Calu3 (cell line): ENCODE results near the gene MAP4K2. TPM values are rescaled to one million over a fixed set of nuclear protein-coding genes. Genes with fewer than 3 reads are reported as not detected.

Experiments
- Bru-seq: library from RNA; stranded (reverse); fragments of 400-500 nt; gene quantifications from one replicate; lab custom pipeline; 2021; lab: Mats Ljungman, UMichigan
- BruChase-seq, 2 experiments: library from RNA; stranded (reverse); fragments of 400-500 nt; gene quantifications; one replicate each; lab custom pipeline; 2021; lab: Mats Ljungman, UMichigan
- BruUV-seq: library from RNA; stranded (reverse); fragments of 400-500 nt; replicated peaks from 2 replicates; lab custom pipeline; 2021; lab: Mats Ljungman, UMichigan
- CTCF ChIA-PET: fragments of 300-600 bp; sonication (Branson Sonifier 250); formaldehyde crosslinking; loops from one replicate; lab custom pipeline; 2022; ENCODE audit warnings: antibody characterized with exemption; lab: Charles Lee
- DNase-seq: peaks from one replicate; pipeline ENCODE4 v3.0.0; 2022
- H3K27ac Mint-ChIP-seq: one replicate; pipeline ENCODE4 v1.8.0; 2022; ENCODE audit warnings: mixed read lengths; ENCODE audit not compliant: unreplicated experiment
- H3K27me3 Mint-ChIP-seq: one replicate; pipeline ENCODE4 v1.8.0; 2022; ENCODE audit warnings: mixed read lengths; ENCODE audit not compliant: unreplicated experiment
- H3K36me3 Mint-ChIP-seq: one replicate; pipeline ENCODE4 v1.8.0; 2022; ENCODE audit warnings: mild to moderate bottlenecking, moderate library complexity, mixed read lengths; ENCODE audit not compliant: insufficient read depth, unreplicated experiment
- H3K4me1 Mint-ChIP-seq: one replicate; pipeline ENCODE4 v1.8.0; 2022; ENCODE audit warnings: mild to moderate bottlenecking, low read depth, mixed read lengths; ENCODE audit not compliant: unreplicated experiment
- H3K4me3 Mint-ChIP-seq: one replicate; pipeline ENCODE4 v1.8.0; 2022; ENCODE audit warnings: mild to moderate bottlenecking, low read depth, moderate library complexity, mixed read lengths; ENCODE audit not compliant: unreplicated experiment
- H3K9me3 Mint-ChIP-seq: one replicate; pipeline ENCODE4 v1.8.0; 2022; ENCODE audit warnings: low read depth, mixed read lengths; ENCODE audit not compliant: unreplicated experiment
- intact Hi-C: fragments of 100-400 bp; cut with micrococcal nuclease; formaldehyde crosslinking; loops from one replicate; pipeline ENCODE4 v1.10.0; 2022; ENCODE audit not compliant: unreplicated experiment
- long read RNA-seq: library from polyadenylated mRNA; stranded (forward); transcript quantifications from one replicate; pipeline ENCODE4 v2.0.0, GENCODE V29; 2022
- total RNA-seq: library from RNA; stranded (reverse); gene quantifications from 2 replicates; pipeline ENCODE4 v1.2.3, GENCODE V29; 2022
- TF ChIP-seq, protein P1 (sequence below): fragments of 200-600 bp; IDR thresholded peaks from one replicate; pipeline ENCODE4 v1.8.0; 2022; ENCODE audit warnings: antibody characterized with exemption; ENCODE audit not compliant: unreplicated experiment

Gene MAP4K2
- total RNA-seq (17.0 and 17.4 TPM in 2 replicates), Bru-seq, nascent RNA (percentile 38 among the genes with signal in this experiment), BruChase-seq, experiment 1, labeled RNA remaining after a 6-hour chase (percentile 45 among the genes with signal in this experiment), BruChase-seq, experiment 2, labeled RNA remaining after a 2-hour chase (percentile 47 among the genes with signal in this experiment)
- long read RNA-seq, full-length matches to known transcripts, result 4 of 19 reads
- long read RNA-seq, partial matches to known transcripts, result 7 of 19 reads
- long read RNA-seq, other reads (novel, unspliced or antisense), result 8 of 19 reads

GRCh38 chr11:64803158-64803845 lies at the start of gene MAP4K2:
Gene MAP4K2, minus strand, starts transcription at chr11:64803214. Its CDS starts 65 bp downstream, at chr11:64803149.
- BruUV-seq, result no TSS peak
- Mint-ChIP-seq H3K9me3 (no peaks in the 10 kb centered on the region), H3K4me3 (peak within 1 kb of the TSS; percentile 68), H3K36me3 (peaks cover 24% of the 10 kb centered on the region), H3K4me1 (peaks cover 18% of the 10 kb centered on the region), H3K27me3 (no peaks in the 10 kb centered on the region), H3K27ac (peak within 1 kb of the TSS; percentile 29)
- DNase-seq, result peak; percentile 95
- TF ChIP-seq, protein P1, sequence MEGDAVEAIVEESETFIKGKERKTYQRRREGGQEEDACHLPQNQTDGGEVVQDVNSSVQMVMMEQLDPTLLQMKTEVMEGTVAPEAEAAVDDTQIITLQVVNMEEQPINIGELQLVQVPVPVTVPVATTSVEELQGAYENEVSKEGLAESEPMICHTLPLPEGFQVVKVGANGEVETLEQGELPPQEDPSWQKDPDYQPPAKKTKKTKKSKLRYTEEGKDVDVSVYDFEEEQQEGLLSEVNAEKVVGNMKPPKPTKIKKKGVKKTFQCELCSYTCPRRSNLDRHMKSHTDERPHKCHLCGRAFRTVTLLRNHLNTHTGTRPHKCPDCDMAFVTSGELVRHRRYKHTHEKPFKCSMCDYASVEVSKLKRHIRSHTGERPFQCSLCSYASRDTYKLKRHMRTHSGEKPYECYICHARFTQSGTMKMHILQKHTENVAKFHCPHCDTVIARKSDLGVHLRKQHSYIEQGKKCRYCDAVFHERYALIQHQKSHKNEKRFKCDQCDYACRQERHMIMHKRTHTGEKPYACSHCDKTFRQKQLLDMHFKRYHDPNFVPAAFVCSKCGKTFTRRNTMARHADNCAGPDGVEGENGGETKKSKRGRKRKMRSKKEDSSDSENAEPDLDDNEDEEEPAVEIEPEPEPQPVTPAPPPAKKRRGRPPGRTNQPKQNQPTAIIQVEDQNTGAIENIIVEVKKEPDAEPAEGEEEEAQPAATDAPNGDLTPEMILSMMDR, result peak; percentile 17
- intact Hi-C loops, result no loop called here
- CTCF ChIA-PET, result interaction anchor here (1.1 kb wide), 1 partner anchor 41 kb away, joined by 3 read pairs; the partner anchor contains the start of gene CDC42BPG

GRCh38 chr11:64851831-64852351 lies 48.9 kb upstream of the MAP4K2 start:
- Mint-ChIP-seq H3K27ac (peak overlapping the region; percentile 24), H3K27me3 (no peaks in the 10 kb centered on the region), H3K9me3 (no peaks in the 10 kb centered on the region), H3K4me1 (peaks cover 76% of the 10 kb centered on the region), H3K36me3 (peaks cover 68% of the 10 kb centered on the region), H3K4me3 (no peak overlapping the region)
- intact Hi-C loops, result no loop called here
- TF ChIP-seq, protein P1, result no peak
- CTCF ChIA-PET, result no interaction called here
- no peak for DNase-seq
- no TSS peak for BruUV-seq

DNA sequence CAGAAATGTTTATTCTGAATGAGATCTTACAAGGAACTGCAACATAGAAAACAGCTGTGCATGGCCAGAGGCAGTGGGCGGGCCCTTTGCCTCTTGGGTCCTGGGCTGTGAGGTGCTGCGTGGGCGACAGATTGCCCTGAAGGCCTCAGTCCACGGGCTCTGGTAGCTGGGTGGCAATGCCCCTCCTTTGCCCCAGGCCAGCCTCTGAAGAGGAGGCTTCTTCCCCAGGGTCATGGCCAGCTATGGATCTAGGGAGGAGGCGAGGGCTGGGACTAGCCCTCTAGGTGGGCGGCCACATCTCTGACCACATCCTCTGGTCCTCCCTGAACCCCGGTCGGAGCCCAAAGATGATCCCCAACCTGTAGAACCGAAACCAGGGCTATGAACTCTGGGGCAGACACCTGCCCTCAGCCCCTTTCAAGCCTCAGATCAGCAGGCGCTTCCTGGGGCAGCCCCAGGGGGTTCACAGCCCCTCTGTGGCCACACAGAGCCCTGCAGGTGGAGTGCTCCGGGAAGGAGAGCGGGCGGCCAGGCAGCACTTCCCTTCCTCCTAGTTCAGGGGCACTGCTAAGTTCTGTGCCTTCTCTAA lies 48.1 kb upstream of the MAP4K2 start:
- peaks cover 70% of the 10 kb centered on the region for H3K4me1 Mint-ChIP-seq
- no peak overlapping the region for H3K27ac Mint-ChIP-seq
- H3K27me3 Mint-ChIP-seq, result no peaks in the 10 kb centered on the region
- no peaks in the 10 kb centered on the region for H3K9me3 Mint-ChIP-seq
- no peak for DNase-seq
- TF ChIP-seq, protein P1, result no peak
- BruUV-seq, result no TSS peak
- no peak overlapping the region for H3K4me3 Mint-ChIP-seq
- intact Hi-C loops, result no loop called here
- H3K36me3 Mint-ChIP-seq, result peaks cover 61% of the 10 kb centered on the region
- CTCF ChIA-PET, result interaction anchor here (0.9 to 1.0 kb wide), 3 partner anchors 17 to 37 kb away, joined by 4 read pairs; no protein-coding TSS in a partner anchor

GRCh38 chr11:64849598-64850356 lies 46.8 kb upstream of the MAP4K2 start:
- Mint-ChIP-seq H3K9me3 (no peaks in the 10 kb centered on the region), H3K4me1 (peaks cover 64% of the 10 kb centered on the region), H3K27me3 (no peaks in the 10 kb centered on the region), H3K4me3 (no peak overlapping the region), H3K27ac (peak overlapping the region; percentile 47), H3K36me3 (peaks cover 56% of the 10 kb centered on the region)
- no peak for DNase-seq
- TF ChIP-seq, protein P1, result no peak
- CTCF ChIA-PET, result interaction anchor here (1.3 to 4.3 kb wide), 7 partner anchors 11 to 147 kb away, joined by 3 to 49 read pairs (median 14); partner anchors contain the start of genes BATF2 and EHD1
- intact Hi-C loops, result loop anchor here (5.0 to 10.0 kb wide), 3 partner anchors 148 to 265 kb away; partner anchors contain the start of genes ARL2, BATF2, TM7SF2 and ZNHIT2
- BruUV-seq, result no TSS peak
